ENCODE data around the gene CABYR.

Gene CABYR, protein sequence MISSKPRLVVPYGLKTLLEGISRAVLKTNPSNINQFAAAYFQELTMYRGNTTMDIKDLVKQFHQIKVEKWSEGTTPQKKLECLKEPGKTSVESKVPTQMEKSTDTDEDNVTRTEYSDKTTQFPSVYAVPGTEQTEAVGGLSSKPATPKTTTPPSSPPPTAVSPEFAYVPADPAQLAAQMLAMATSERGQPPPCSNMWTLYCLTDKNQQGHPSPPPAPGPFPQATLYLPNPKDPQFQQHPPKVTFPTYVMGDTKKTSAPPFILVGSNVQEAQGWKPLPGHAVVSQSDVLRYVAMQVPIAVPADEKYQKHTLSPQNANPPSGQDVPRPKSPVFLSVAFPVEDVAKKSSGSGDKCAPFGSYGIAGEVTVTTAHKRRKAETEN

DNA sequence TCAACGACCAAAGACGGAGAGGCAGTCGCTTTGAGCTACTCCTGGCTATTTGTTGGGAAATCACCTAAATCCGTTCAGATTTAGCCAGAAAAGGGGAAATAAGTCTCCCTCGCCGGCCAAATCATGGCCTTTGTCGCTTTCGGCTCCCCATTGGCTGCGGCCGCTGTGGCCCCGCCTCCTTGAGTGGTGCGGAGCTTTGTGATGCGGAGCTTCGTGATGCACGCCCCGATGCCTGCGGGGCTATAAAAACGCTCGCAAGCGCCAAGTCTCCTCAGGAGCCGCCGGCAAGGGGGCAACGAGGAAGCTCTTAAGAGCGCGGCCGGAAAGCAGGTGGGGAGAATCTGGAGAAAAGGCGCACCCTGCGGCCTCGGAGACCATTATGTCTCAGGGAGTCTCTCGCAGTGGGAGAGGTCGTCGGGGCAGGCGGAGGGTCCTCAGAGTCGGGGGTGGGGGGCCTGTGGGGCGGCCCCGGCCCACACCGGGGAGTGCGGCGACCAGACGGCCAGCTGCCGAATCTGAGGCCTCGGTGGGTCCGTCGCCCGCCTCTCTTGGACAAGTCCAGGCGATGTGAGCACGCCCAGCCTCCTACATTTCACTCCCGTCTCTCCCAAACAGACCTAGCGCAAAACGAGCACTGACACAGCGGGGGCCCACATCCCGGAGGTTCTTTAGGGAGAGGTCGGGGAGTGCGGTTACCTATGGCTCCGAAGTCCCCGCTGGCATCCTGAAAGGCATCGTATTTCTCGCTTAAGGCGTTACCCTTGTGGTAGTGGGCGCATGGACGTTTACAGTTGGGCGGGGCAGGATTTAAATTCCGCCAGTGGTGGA, at the start of gene CABYR:
TSS of gene CABYR (plus strand) at position 274 of the 828 bp plus-strand sequence. CDS start 4,053 bp downstream, outside the sequence.
- FAIRE-seq (no peak), DNase-seq (ENCODE audit: low spot score) (peak; percentile 9)

DNA sequence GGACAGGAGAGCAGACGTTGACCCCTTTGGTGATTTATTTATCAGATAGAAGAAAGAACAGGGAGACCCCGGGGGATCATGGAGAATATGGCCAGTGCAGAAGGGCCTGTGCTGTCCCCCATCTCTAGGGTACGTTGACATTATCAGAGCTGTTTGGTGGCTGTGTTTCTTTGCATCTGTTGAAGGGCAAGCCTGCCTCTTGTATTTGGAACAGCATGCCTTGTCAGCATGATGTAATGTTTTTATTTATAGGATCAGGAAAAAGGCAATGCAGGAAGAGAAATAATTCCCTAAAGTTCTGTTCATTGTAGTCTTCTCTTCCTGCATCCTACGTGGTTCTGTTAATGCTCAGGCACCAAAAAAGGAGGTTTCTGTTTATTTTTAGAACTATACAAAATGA, 49.8 kb upstream of the CABYR start:
- no peak for FAIRE-seq

DNA sequence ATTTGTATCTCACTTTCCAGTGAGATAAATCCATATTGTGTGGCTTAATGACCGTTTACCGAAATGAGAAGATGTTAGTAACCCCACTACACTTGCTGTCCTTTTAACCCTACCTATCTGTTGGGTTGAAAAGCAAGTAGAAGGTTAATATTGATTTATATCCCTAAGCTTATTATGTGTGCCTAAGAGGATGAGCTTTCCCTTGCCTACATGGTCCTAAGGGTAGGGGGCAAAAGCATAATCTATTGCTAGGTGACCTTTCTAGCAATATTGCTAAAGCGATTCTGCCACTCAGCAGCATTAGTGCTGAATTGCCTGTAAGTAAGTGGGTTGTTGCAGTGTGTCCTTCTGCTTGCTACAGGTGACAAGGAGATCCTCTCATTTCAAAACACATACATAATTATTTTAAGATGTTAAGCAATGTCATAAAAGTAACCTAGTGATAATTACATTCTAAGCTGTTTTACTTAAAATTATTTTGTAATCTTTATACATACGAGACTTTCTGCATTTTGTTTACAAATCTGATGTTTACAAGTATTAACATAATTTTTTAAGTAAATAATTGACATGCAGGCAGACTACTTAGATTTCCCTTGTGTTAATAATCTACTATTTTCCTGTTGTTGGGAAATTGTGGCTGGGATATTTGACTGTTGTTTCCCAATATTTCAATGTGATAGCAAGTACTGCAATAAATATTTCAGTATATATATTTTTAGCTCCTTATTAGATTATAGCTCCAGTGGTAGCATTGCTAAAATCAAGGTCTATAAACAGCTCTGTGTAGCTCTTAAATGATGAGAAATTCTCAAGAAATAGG, 49.1 kb upstream of the CABYR start:
- FAIRE-seq (no peak), DNase-seq (ENCODE audit: low spot score) (no peak)

More for the DNA sequence above, 49.8 kb upstream of the CABYR start:
- no peak for DNase-seq (ENCODE audit: low spot score)

DNA sequence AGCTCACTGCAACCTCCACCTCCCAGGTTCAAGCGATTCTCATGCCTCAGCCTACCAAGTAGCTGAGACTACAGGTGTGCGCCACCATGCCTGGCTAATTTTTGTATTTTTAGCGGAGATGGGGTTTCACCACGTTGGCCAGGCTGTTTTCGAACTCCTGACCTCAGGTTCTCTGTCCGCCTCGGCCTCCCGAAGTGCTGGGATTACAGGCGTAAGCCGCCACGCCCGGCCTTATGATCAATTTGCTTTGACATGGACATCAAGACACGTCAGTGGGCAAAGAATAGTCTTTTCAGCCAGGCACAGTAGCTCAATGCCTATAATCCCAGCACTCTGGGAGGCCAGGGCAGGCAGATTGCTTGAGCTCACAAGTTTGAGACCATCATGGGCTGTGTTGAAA, 48.0 kb upstream of the CABYR start:
- FAIRE-seq (no peak), DNase-seq (ENCODE audit: low spot score) (no peak)

DNA sequence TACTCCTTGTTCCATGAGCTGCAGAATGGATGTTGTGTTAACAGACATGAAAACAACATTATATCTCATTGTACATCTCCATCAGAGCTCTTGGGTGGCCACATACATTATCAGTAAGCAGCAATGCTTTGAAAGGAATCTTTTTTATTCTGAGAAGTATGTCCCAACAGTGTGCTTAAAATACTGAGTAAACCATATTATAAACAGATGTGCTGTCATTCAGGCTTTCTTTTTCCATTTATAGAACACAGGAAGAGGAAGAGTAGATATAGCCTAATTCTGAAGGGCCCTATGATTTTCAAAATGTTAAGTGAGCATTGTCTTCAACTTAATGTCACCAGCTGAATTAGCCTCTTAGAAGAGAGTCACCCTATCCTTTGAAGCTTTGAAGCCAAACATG, 44.3 kb upstream of the CABYR start:
- no peak for DNase-seq (ENCODE audit: low spot score)
- FAIRE-seq, result no peak

DNA sequence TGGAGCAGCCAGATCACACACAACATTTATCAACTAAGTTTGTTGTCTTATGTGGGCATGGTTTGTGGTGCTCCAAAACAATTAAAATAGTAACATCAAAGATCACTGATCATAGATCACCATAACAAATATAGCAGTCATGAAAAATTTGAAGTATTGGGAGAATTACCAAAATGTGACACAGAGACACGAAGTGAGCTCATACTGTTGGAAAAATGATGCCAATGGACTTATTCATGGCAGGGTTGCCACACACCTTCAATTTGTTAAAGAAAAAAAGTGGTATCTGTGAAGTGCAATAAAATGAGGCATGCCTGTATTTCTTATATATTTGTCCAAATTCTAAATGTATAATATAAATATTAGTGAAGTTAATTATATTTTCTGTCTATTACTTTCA, 42.9 kb upstream of the CABYR start:
- DNase-seq (ENCODE audit: low spot score), result no peak
- FAIRE-seq, result no peak

DNA sequence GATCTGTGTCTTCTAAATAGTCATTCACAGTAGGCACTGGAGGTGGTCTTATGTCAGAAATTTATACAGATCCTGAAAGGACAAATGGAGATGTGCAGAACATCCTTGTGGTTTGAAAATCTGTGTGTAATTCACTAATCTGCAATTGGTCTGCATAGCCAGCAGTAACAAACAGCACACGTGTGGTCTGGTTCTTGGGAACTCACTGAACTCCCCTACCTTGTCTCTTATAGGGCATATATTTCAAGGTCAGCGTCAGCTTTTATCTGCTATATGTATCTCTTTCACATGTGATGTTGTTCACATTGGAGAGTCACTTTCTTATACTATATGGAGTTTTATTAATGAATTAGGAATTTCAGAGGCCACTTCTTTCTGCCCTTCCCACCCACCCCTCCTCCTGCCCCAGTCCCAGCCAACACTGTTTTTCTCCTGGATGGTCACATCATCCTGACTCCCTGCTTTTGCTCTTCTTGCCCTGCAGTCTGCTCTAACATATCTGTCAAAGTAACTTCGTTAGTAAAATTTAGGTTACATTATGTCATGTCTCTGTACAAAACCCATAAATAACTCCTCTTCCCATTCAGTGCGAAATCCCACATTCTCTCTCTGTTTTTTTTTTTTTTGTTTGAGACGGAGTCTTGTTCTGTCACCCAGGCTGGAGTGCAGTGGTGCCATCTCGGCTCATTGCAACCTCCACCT, 35.4 kb upstream of the CABYR start:
- FAIRE-seq, result no peak

DNA sequence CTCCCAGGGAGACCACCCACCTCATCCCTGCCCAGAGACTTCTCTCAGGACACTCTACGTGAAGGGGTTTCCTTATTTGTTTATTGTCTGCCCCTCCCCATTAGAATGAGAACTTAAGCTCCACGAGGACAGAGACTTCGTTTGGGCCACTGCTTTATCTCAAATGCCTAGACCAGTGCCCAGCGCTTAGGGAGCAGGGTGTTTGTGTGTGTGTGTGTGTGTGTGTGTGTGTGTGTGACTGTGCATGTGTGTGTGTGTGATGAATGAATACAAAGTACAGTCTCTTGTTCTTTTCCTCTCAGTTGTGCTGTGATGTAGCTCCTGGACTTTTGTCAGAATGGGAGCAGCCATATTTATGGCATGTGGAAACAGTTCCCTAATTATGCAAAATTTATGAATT, 34.4 kb upstream of the CABYR start:
- DNase-seq (ENCODE audit: low spot score) (no peak), FAIRE-seq (no peak)

More for the DNA sequence above, 35.4 kb upstream of the CABYR start:
- no peak for DNase-seq (ENCODE audit: low spot score)

DNA sequence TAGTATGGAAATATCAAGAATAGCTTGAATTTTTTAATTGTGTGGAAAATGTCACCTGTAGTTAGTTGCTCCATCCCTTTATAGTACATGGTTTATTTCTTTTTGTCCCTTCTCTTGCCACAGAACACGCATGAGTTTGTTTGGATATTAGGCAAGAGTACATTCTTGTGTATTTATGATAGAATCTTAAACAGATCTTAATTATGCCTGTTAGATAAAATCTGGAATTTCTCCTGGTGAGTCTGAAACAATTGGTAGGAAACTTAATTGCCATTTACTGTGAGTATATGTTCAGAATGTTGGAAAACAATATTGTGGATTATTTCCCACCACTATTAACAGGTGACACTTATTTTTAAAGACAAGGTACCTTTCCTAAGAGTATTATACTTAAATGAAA, 30.2 kb upstream of the CABYR start:
- FAIRE-seq, result no peak
- no peak for DNase-seq (ENCODE audit: low spot score)

DNA sequence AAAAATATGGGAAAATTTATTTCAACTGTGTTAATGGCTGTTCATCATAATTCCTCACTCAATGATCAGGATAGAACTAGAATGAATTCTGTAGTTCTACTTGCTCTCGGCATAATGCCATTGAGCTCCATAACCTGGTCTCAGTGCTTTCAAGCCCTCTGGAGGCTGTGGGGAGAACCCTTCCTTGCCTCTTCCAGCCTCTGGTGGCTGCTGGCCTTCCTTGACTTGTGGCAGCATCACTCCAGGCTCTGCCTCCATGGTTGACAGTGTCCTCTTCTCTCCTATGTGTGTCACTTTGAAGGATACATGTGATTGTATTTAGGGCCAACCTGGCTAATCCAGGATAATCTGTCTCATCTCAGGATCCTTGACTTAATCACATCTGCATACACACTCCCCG, 26.9 kb upstream of the CABYR start:
- DNase-seq (ENCODE audit: low spot score), result no peak
- FAIRE-seq, result no peak

DNA sequence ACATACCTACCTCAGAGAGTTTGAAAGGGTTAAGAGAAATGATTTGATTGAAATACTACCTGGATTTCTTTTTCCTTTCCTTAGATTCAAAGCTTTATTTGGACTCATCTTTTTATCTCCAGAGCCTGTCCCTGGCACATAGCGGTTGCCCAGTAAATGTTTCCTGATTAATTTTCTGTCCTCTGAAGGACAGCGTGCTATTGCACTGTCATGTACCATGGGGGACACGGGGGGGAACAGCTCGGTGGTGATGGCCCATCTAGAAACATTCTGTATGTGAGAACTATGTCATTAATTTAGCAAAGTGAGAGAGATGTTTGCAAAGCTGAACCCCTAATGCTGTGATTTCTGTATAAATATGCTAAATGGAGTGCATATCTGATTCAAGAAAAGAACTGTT, 26.4 kb upstream of the CABYR start:
- no peak for DNase-seq (ENCODE audit: low spot score)
- no peak for FAIRE-seq

DNA sequence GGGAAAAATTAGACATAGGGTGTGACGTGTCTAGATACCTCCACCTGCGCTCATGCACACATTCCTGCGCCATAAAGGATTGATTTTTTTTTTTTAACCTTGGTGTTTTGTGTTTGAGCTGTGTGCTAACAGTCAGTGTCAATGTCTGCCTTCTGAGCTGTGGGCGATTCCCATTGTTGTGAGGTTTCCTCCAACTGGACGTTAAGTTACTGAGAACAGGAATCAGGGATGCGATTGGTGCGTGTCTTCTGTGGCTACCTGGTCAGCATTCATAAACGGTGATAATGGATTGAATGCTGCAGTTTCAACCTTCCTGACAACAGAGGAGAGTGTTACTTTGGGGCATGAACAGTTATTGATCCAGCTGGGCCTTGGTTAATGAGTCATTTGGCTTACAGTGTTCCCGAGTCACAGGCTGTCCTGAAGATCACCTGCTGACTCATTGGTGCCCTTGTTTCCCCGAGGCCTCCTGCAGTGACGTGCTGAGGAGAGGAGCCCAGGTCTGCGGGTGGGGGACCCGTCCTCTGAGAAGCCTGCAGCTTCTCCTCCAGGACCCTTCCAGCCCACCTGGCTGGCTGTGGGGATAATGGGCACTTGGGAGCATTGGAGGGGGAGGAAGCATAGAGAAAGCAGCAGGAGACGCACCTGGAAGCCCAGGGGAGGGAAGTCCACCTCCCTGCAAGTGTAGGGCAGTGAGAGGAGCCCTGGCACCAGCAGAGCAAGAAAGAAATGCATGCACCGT, 25.8 kb upstream of the CABYR start:
- FAIRE-seq, result no peak
- DNase-seq (ENCODE audit: low spot score), result peak; percentile 42

DNA sequence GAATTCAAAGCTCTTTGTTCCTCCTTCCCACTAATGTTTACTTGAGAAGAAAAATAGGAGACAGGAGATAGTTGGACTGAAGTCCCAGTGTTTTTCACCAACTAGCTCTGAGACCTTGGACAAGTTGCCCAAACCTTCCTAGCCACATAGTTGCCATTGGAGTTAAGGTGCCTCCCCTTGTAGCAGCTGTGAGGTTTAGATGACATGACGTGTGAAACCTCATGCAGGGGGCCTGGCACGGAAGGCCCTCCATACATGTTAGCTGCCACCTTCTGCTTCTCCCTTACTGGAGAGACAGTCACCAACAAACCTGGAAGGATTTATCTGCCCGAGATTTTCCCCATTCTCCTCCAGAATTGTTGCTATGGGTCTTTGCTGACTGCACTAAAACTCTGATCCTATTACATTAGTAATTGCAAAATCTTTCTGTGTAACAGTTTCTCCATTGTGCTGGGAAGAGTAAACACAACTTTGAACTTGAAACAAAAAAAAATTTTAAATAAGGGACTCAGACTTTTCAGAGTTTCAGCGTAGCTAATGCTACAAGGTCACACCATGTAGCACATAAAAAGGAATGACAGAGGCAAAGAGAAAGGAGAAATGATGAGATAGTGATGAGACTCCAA, 23.8 kb upstream of the CABYR start:
- DNase-seq (ENCODE audit: low spot score) (no peak), FAIRE-seq (no peak)

DNA sequence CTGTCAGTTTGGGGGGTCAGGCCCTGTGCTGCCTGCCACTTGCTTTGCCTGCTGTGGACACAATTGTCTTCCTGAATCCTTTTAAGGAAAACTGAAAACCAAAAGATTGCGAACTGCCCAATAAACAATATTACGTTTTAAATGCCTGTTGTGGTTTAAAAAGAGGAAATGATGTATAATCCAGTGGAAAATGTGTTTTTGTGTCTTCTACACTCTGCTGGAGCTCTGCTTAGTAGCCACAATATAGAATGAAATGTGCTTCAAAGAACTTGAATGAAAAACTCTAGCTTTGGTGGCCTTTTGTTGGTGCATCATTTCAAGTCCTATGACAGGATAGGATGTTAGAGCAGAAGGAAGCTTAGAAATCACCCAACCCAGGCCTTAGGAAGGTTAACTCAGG, 23.2 kb upstream of the CABYR start:
- no peak for FAIRE-seq
- no peak for DNase-seq (ENCODE audit: low spot score)

DNA sequence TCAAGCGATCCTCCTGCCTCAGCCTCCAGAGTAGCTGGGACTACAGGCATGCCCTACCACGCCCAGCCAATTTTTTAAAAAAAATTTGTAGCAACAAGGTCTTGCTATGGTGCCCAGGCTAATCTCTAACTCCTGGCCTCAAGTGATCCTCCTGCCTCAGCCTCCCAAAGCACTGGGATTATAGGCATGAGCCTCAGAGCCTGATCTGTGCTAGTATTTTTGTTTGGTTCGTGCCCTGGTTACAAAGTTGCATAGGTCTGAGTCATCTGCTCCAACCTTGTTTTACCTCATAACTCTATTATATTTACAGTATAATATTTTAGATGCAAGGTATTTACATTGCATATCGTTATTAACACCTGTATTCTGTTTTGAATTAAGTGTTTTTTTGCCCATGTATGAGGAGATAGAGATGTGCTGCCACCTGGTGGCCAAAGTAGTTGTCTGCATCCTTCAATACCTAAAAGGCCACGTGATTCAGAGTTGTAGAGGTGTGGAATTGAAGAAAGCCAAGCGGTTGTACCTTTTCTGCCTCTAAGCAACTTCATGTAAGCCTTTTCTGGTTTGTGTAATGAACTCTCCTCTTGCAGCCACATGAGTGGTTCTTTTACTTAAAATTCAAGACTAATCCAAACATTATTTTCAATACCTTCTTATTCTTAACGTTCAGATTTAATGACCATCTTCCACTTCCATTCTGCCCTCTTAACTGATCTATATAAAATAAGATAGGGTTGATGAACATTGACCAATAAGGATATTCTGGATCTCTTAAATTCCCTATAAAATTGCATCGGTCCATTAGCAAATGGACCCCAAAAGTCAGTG, 19.9 kb upstream of the CABYR start:
- DNase-seq (ENCODE audit: low spot score) (peak; percentile 6), FAIRE-seq (no peak)

DNA sequence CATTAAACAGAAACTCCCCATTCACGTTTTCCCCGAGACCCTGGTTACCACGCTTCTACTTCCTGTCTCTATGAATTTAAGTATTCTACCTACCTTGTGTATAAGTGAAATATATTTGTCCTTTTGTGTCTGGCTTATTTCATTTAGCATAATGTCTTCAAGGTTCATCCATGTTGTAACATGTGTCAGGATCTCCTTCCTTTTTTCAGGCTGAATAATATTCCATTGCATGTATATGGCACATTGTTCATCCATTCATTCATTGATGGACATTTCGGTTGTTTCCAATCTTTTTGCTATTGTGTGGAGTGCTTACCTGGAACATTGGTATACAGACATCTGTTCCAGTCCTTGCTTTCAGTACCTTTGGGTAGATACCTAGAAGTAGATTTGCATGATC, 18.2 kb upstream of the CABYR start:
- FAIRE-seq (no peak), DNase-seq (ENCODE audit: low spot score) (no peak)

DNA sequence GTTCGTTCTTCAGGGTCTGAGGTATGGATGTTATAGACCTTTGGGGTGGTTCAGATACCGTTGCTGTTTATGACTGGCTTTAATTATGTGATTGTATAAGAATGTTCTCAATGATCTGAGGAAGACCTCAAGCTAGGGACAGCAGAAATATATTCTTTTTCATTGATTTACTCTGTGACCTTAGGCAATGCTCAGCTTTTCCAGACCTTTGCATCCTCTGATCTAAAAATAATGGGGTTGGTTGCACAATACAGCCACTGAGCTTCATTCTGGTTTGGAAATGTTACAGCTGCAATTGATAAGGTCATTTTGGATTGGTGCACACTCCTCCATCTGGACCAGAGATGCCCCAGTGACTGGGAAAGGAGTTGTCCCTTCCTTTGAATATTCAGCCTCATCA, 17.2 kb upstream of the CABYR start:
- FAIRE-seq, result no peak
- no peak for DNase-seq (ENCODE audit: low spot score)

DNA sequence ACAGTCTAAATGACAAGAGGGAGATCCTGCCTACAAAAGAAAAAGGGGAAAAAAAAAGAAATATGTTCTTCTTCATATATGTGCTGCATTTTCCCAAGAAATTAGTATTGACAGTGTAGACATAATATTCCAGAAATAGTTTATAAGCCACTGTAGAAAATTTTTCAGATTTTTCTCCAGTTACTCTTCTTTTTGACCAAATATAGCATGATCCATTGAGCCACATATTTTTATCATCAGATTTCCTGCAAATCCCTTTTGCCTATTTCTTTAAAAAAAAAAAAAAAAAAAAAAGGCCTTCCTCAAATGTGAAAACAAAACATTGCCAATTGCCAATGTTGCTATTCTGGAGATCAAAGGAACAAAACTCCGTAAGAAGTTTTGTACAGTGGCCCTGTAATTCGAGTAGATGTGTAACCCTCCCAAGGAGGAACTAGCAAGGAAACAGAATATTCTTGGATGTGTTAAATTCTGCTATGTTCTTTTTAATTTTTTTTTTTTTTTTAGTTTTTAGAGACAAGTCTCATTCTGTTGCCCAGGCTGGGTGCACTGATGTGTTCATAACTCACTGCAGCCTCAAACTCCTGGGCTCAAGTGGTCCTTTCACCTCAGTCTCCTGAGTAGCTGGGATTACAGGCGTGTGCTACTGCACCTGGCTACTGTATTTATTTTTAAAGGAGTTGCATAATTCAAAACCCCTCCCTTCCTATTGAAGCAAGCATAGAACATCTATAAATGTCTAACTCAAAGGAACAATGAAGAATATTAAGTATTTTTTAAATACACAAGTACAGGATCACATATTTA, 12.5 kb upstream of the CABYR start:
- no peak for FAIRE-seq
- DNase-seq (ENCODE audit: low spot score), result no peak

Data from urothelium cell line (cell line).